Stimulated activated CD4-positive, alpha-beta T cell treated with anti-CD3 and anti-CD28 coated beads, TNF-alpha, amount 100 ng/mL, for 1 hour (primary cell): ENCODE results near the gene TRIP13.
A peak's percentile ranks its signal among the peaks of the same experiment; 100 is the strongest.
"Not testable (repeated sequence)": the region's sequence is repeated elsewhere in the genome, so short reads cannot be mapped to it uniquely, and the experiment has no call there.

Source experiments
- DNase-seq, 3 donors: peaks; one replicate each; pipeline ENCODE4 v3.0.0-alpha.2; 2020; ENCODE audit warnings: low read depth in 3 of 3, low spot score in 1 of 3

TRIP13 gene, protein sequence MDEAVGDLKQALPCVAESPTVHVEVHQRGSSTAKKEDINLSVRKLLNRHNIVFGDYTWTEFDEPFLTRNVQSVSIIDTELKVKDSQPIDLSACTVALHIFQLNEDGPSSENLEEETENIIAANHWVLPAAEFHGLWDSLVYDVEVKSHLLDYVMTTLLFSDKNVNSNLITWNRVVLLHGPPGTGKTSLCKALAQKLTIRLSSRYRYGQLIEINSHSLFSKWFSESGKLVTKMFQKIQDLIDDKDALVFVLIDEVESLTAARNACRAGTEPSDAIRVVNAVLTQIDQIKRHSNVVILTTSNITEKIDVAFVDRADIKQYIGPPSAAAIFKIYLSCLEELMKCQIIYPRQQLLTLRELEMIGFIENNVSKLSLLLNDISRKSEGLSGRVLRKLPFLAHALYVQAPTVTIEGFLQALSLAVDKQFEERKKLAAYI

GRCh38 chr5:892394-893136 is at the start of gene TRIP13, which contains the start of gene BRD9:
TSS of gene TRIP13 (plus strand) at chr5:892884. CDS start at chr5:892999, 115 bp downstream.
TSS of gene BRD9 (minus strand) at chr5:892801. CDS start at chr5:892657, 144 bp downstream.
- DNase-seq, result peak; percentile 57 to 70 (median 60)

DNA sequence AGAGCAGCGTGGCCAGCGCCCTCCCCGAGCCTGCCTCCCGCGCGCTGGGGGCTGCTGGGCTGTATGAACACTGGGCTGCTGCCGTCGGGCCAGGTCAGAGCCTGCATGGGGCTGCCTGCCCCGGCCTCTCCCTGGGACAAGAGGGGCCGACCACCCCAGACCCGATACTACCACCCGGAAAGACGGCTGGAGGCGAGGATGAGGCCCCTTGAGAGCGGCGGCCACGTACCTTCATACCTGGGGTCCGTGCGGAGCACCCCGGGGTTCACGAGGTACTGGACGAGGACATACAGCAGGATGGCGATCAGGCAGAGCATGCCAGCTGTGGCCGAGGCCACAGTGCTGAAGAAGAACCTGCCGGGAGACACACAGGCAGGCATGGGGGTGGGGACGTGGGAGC is 49.3 kb upstream of the TRIP13 start:
- DNase-seq, result not testable (repeated sequence)

DNA sequence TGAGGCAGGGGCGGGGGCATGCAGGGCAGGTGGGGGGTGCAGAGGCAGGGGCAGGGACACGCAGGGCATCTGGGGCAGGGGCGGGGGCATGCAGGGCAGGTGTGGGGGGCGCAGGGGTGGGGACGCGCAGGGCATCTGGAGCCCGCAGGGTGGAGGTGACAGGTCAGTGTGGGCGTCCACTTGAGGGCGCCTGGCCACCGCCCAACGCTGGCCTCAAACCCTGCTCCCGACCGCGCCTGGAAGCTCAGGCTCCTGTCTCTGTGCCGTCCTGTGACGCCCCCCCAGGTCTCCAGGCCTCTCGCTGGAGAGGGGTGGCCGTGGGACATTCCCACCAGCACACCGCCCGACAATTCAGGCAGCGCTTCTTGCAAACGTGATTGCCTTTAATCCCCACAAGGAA is 48.8 kb upstream of the TRIP13 start:
- DNase-seq, result not testable (repeated sequence)

DNA sequence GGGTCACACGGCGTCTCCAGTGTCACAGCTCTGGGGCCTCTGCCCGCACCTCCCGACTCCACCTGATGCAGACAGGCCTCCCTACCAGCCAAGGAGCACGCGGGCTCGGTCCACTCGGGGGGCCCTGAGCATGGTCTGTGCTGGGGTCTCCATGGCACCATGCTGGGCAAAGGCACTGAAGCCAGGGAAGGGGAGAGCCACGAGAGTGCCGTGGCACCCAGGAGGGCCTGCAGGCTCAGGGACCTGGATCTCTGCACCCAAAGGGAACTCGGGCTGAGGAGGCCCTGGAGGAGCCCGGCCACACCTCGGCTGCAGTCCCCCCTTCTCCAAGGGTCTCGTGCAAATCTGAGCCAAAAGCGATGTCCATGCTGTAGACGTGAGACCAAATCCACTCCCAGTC is 48.3 kb upstream of the TRIP13 start:
- not testable (repeated sequence) for DNase-seq

DNA sequence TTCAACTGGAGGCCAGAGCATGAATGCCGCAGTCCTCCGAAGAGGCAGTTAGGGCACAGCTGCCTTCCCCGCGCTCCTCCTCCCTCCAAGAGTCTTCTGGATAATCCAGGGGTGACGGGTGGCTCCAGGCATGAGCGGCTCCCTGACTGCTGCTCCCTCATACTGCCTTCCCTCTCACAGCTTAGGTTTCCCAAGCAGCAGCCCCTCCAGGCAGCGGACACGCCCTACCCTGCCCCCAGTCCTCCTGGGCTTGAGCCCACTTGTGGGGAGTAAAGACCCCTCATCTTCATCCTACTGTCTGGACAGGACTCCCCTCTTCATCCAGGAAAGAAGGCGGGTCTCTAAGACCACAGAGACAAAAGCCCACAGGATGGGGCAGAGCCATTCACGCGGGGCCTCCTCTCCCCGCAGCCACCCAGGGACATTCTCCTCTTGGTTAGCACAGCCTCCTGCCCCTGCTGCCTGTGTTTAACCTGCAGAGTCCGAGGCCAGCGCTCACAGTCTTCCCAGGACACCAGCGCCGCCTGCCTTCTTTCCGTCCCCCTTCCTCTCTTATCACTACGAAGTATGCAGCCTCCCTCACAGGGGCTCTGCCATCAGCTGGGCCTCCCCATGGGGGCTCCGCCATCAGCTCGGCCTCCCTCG is 47.5 kb upstream of the TRIP13 start:
- not testable (repeated sequence) for DNase-seq

DNA sequence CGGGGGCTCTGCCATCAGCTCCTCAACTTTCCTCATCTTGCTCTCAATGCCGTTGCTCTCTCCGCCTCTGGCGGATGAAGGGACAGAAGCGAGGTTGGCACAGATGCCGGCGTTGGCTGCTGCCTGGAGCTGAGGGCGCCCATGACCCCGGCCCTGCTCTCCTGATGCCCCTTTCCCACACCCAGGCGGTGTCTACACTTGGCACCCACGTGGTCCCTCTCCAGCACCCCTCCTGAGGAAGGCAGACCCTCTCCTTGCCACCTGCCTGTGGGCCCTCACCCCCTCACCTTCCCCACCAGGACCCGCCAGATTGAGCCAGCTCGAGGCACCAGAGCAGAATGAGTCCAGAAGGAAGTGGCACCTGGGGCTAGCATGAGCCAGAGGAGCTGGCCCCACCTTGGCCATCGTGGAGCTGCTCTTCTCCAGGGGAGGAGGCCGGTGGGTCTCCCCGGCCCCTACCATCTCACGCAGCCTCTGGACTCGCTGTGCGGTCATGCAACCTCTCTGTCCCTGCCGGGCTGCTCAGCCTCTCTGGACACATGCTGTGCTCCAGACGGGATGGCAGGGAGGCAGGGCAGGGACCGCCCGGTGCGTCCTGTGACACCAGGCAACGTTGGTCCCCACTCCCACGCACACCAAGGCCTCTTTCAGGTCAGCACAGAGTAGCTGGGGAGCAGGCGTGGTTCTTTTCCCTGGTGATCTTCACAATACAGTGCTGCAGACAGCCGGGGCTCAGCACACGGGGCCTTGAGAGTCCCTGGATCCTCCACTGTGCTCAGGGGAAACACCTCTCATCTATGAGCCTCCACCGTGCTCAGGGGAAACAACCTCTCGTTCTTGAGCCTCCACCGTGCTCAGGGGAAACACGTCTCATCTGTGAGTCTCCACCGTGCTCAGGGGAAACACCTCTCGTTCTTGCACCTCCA is 46.7 kb upstream of the TRIP13 start:
- DNase-seq, result not testable (repeated sequence)

- DNase-seq, result not testable (repeated sequence)
These were observed 46.0 kb upstream of the TRIP13 start for GRCh38 chr5:846602-847091.

GRCh38 chr5:847212-847611 is 45.5 kb upstream of the TRIP13 start:
- not testable (repeated sequence) for DNase-seq

GRCh38 chr5:847736-848135 is 44.9 kb upstream of the TRIP13 start:
- not testable (repeated sequence) for DNase-seq

GRCh38 chr5:848671-849111 is 44.0 kb upstream of the TRIP13 start:
- no peak for DNase-seq

DNA sequence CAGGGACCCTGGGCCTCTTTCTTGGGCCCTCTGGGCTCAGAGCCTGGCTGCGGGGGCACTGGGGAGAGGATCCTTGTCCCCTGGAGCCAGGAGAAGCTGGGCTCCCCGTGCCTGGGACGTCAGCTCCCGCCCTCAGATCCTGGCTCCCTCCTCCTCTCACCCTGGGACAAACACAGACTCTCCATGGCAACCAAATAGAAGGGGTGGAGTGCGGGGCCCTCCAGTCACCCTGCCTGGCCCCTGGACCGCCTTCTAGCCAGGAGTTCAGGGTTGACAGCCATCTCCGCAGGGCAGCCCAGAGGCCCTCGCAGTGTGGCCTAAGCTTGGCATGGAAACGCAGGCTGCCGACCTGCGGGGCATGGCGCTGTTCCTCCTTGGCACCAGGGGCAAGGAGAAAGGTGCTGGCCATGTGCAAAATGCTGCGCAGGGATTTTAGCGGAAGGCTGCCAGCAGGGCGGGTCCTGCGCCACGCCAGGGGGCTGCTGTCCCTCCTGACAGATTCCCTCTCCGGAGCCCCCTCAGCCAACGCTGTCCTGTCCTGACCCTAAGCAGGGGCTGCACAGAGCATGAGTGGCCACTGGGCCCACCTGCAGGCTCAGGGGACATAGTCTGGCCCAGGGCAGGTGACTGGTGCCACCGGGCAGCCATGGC is 42.9 kb upstream of the TRIP13 start:
- DNase-seq, result no peak

- DNase-seq, result no peak
These were observed 42.1 kb upstream of the TRIP13 start, which contains the start of gene ZDHHC11 for GRCh38 chr5:850511-851006. TSS of gene ZDHHC11 (minus strand) at chr5:850986. CDS start at chr5:850602, 384 bp downstream.

DNA sequence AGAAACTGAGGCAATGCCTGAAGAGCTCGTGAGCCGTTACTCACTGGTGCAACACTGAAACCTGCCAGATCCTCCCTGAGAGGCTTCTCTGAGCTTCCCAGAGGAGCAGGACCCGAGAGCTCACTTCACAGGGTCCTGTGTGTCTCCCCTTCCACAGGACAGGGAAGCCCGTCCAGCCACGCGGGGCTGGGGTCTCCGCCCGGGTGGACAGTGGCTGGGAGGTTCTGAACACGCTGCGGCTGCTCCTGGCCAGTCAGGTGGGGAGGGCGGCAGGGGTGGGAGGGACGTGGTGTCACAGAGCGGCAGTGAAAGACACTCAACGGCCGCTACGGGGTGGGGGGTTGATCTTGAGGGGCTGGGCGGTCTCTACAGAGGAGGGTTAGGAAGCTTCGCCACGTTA is 41.6 kb upstream of the TRIP13 start:
- DNase-seq, result no peak

- DNase-seq, result no peak
These were observed 41.1 kb upstream of the TRIP13 start for GRCh38 chr5:851553-851952.

DNA sequence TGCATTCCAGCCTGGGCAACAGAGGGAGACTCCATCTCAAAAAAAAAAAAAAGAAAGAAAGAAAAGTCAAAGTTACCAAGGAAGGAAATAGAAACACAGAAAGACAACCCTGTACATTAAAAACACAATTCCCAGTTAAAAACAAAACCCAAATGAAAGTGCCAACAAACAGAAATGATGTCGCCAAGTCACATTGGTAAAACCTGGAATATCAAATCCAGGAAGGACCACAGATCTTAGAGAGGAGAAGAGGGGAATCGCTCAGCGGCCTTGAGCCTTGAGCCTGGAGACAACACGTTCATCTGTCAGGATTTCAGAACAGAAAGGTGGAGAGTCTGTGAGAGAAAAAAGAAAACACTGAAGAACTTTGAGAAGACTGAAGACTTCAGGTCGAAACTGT is 40.7 kb upstream of the TRIP13 start:
- DNase-seq, result no peak

DNA sequence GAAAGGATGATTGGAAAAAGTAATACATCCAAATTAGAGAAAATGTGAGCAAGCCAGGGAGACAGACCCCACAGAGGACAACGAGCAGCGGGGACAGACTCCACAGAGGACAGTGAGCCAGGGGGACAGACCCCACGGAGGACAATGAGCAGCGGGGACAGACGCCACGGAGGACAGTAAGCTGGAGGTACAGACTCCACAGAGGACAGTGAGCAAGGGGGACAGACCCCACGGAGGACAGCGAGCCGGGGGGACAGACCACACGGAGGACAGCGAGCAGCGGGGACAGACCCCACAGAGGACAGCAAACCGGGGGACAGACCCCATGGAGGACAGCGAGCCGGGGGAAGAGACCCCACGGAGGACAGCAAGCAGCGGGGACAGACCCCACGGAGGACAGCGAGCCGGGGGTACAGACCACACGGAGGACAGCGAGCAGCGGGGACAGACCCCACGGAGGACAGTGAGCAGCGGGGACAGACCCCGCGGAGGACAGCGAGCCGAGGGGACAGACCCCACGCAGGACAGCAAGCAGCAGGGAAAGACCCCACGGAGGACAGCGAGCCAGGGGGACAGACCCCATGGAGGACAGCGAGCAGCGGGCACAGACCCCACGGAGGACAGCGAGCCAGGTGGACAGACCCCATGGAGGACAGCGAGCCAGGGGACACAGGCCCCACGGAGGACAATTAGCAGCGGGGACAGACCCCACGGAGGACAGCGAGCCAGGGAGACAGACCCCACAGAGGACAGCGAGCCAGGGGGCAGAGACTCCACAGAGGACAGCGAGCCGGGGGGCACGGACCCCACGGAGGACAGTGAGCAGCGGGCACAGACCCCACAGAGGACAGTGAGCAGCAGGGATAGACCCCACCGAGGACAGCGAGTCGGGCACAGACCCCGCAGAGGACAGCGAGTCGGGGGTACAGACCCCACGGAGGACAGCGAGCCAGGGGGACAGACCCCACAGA is 40.0 kb upstream of the TRIP13 start:
- DNase-seq, result no peak

- DNase-seq, result not testable (repeated sequence)
These were observed 39.1 kb upstream of the TRIP13 start for GRCh38 chr5:853416-854090.

DNA sequence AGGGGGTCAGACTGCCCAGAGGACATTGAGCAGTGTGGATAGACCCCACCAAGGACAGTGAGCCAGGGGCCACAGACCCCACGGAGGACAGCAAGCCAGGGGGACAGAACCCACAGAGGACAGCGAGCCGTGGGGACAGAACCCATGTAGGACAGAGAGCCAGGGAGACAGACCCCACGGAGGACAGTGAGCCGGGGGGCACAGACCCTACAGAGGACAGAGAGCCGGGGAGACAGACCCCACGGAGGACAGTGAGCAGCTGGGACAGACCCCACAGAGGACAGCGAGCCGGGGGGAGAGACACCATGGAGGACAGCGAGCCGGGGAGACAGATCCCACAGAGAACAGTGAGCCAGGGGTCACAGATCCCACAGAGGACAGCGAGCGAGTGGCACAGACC is 38.5 kb upstream of the TRIP13 start:
- no peak for DNase-seq
